Measurements from ENCODE around the gene ATXN1.
A peak's percentile ranks its signal among the peaks of the same experiment; 100 is the strongest.

Gene ATXN1

DNA sequence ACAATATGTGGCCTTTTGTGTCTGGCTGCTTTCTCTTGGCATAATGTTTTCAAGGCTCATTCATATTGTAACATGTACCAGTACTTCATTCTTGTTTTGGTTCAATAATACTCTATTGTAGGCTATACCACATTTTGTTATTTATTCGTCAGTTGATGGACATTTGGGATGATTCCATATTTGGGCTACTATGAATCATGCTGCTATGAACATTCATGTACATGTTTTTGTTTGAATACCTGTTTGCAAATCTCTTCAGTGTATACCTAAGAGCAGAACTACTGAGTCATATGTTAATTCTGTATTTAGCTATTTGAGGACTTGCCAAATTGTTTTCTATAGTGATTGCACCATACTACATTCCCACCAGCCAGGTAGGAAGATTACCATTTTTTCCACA is 263.0 kb downstream of the ATXN1 start:
- DNase-seq (ENCODE audit: low read depth in 2 of 2) = no peak

DNA sequence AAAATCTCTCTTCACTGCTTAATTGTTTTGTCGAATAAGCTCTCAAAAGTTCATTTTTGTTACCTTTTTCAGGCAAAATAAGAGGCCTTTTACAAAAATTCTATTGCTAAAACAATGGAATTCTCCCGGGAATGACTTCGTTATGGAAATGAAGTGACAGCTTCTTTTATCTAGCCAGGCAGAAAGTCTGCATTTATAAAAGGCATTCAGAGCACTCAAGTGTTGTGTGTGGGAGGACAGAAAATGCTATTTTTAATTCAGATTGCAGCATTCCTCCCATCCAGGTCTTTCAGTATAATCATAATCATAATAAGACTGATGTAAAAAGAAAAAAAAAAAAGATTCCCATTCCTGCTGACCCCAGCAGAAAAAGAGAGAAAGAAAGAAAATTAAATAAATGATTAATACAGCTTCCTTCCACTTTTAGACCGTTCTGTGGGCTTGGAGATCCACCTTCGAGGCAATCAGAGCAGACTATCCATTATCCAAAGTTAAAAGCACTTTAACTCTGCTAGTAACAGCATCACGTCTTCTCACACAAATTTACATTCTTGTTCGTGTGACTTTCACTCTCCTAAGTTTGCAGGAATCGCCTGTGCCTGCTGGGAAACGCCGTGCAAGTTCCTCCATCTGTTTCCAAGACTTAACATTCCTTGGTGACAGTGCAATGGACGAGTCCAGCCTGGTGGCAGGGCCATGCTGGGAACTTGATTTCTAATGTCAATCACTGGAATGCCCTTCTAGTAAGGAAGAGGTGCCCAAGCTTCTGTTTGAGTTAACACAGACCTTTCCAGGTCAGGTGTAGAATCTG is 264.1 kb downstream of the ATXN1 start:
- DNase-seq (ENCODE audit: low read depth in 2 of 2) = no peak

GRCh38 chr6:16496210-16496609 is 265.1 kb downstream of the ATXN1 start:
- DNase-seq (ENCODE audit: low read depth in 2 of 2) = no peak

- DNase-seq (ENCODE audit: low read depth in 2 of 2) = no peak
Observed at GRCh38 chr6:16494793-16495192, 266.5 kb downstream of the ATXN1 start.

DNA sequence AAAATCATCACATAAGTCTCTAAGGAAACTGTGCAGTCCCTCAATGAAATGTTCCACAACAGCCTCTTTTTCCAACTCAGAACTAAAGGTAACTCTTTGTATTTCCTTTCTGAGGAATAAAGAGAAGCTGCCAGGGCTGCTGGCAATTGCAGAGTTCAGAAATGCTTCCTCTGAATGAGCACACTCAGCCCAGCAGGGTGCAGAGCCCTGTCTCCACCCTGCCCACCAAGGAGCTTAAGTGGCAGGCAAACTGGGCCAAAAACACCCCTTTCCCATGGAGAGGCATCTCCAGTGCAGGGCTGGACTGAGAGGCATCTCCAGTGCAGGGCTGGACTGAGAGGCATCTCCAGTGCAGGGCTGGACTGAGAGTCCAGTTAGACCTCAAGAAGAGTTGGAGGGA is 267.5 kb downstream of the ATXN1 start:
- DNase-seq (ENCODE audit: low read depth in 2 of 2) = no peak

DNA sequence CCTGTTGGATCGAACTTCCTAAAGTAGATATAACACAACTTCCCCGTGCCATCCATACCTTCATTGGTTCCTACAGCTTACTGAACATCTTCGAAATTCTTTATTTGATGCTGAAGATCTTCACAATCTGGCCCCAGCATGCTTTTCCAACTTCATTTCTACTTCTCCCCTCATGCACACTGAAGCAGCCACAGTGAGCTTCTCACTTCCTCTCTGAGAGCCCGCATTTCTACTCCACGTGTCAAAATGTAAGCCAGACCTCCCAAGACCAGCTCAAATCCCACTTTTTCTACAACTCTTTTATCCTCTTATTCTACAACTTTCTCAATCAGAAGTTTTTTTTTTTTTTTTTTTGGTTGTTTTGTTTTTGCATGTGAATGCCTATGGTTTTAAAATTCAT is 268.1 kb downstream of the ATXN1 start:
- DNase-seq (ENCODE audit: low read depth in 2 of 2) = no peak

DNA sequence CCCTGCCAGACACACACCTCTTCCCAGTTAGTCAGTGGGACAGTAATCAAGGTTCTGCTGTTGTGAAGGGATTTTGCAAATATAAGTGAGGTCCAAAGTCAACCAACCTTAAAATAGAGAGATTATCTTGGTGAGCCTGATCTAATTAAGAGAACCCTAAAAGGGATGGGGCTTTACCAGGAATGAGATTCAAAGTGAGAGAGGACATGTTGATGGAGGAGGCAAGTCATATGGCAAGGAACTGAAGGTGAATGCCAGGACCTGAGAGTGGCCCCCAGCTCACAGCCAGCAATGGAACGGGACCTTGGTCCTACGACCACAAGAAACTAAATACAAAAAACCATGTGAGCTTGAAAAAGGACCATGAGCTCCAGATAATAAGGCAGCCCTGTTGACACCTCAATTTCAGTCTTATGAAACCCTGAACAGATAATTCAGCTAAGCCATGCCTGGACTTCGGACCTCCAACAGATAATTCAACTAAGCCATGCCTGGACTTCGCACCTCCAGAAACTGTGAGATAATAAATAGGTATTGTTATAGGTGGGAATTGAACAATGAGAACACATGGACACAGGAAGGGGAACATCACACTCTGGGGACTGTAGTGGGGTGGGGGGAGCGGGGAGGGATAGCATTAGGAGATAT is 269.5 kb downstream of the ATXN1 start:
- DNase-seq (ENCODE audit: low read depth in 2 of 2) = no peak

DNA sequence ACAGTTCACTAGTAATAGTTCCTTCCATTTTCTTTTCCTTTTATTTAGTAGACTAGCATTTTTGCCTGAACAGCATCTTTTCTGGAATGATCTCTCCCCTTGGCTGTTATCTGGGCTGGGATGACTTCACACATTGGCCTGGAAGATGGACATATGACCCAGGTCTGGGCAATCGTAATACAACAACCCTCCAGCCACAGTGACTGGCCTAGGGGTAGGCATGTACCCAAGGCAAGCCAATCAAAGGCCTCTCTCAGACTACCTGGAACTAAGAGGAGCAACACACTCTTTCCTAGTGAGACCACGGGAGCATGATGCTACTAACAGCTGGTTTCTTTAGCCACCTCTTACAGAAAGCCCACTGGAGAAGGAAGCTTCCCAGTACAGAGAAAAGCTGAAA is 270.6 kb downstream of the ATXN1 start:
- no peak for DNase-seq (ENCODE audit: low read depth in 2 of 2)

- DNase-seq (ENCODE audit: low read depth in 2 of 2) = no peak
Observed at GRCh38 chr6:16488813-16489212, 272.4 kb downstream of the ATXN1 start.

- DNase-seq (ENCODE audit: low read depth in 2 of 2) = no peak
Observed at GRCh38 chr6:16487996-16488674, 273.1 kb downstream of the ATXN1 start.

DNA sequence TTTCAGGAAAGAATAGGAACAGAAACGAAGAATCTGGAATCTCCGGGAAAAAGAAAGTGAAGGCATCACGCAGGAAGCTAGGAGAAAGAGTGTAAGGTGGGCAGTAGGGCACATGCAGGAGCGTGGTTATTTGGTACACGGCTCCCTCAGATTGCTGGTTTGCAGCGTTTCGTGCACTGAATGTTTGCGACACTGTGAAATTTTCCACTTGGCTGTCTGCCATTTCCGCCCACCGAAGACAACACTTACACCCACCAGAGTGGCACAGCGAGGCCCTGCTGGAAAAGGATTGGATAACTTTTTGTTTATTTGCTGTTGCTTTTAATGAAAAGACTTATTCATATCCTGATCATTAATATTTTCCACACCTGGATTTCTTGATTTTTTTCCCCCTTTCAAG is 274.6 kb downstream of the ATXN1 start:
- peak; percentile 44 for DNase-seq (ENCODE audit: low read depth in 2 of 2)

- DNase-seq (ENCODE audit: low read depth in 2 of 2) = no peak
Observed at GRCh38 chr6:16483315-16483875, 277.9 kb downstream of the ATXN1 start.

- DNase-seq (ENCODE audit: low read depth in 2 of 2) = no peak
Observed at GRCh38 chr6:16482702-16483314, 278.5 kb downstream of the ATXN1 start.

DNA sequence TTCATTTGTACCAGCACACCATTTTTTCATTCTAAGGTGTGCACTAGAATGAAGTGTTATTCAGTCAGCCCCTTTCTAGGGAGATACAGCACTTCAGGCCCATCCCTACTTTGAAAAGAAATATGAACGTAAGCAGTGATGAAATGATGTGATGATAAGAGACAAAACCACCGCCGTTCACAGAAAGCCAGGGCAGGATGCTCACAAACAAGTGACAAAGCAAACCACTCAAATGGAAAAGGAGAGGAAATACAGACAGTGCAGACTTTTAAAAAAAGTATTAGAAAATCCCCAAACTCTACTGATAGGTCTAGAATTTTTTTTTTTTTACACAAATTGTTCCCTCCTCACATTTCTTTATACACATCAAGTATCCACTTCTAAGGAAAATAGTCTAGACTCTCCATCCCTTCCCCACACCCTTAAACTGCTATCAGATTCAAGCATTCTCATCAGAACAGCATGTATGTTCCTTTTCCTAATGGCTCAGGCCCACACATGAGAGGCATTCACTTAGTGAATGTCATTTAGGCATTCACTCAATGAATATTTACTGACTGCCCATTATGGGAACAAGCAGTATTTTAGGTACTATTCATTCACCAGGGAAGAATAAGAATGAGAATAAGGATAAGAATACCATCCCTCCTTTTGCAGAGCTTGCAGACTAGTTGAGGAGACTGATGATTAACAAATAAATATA is 279.4 kb downstream of the ATXN1 start:
- peak in 1 of 2 donors; percentile 56 for DNase-seq (ENCODE audit: low read depth in 2 of 2)

GRCh38 chr6:16480763-16481560 is 280.3 kb downstream of the ATXN1 start:
- no peak for DNase-seq (ENCODE audit: low read depth in 2 of 2)

GRCh38 chr6:16477367-16478149 is 283.7 kb downstream of the ATXN1 start:
- no peak for DNase-seq (ENCODE audit: low read depth in 2 of 2)

- DNase-seq (ENCODE audit: low read depth in 2 of 2) = no peak
Observed at GRCh38 chr6:16476861-16477260, 284.4 kb downstream of the ATXN1 start.

- DNase-seq (ENCODE audit: low read depth in 2 of 2) = no peak
Observed at GRCh38 chr6:16475494-16475781, 285.8 kb downstream of the ATXN1 start.

DNA sequence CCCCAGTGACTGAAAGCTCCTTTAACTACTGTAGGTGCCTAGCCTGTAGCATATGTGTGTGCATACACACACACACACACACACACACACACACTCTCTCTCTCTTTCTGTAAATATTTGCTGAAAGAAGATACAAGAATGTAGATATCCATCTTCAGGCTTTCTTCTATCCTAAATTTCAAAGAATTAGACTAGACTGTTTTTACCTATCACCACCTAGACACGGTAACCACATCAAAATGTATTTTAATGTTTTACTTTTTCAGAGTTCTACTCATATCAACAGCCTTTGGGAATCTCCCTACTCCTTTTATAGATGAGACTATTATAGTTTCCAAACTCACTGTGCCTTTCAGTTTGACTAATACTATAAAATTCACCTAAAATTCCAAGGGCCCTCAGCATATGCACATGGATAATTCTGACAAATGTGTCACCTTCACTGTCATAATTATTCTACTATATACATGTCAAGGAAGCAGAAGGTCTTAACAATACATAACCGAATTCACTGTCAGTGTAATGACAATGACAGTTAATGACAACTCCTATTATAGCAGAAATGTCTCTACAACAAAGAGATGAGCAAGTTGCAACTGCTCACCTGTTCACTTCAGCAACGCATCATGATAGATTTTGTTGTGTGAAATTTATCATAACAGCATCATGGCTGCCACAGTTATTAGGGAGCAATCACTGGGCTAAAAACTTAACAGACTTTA is 286.3 kb downstream of the ATXN1 start:
- no peak for DNase-seq (ENCODE audit: low read depth in 2 of 2)
